ENCODE results near the gene PRCC.
"Not testable (repeated sequence)": the region's sequence is repeated elsewhere in the genome, so short reads cannot be mapped to it uniquely, and the experiment has no call there.

PRCC gene

GRCh38 chr1:156752843-156753482, 14.4 kb upstream of the PRCC start:
- peaks cover 3% of the 10 kb centered on the region for H3K36me3 ChIP-seq (ENCODE audit: insufficient read depth, low read length)
- H3K4me2 ChIP-seq (ENCODE audit: low read length): peak overlapping the region; percentile 98
- H3K4me3 ChIP-seq (ENCODE audit: low read length): peak overlapping the region; percentile 99
- peak overlapping the region; percentile 99 for H3K9ac ChIP-seq (ENCODE audit: low read depth, low read length)
- peaks cover 30% of the 10 kb centered on the region for H3K4me1 ChIP-seq (ENCODE audit: control insufficient read depth, insufficient read depth, low read length)
- H3K9me3 ChIP-seq (replicated peaks; ENCODE audit: low read length): no peaks in the 10 kb centered on the region
- no peaks in the 10 kb centered on the region for H3K27me3 ChIP-seq (ENCODE audit: control insufficient read depth, insufficient read depth, low read length)

- Histone ChIP-seq H3K27me3 (ENCODE audit: control insufficient read depth, insufficient read depth, low read length) (no peaks in the 10 kb centered on the region), H3K4me3 (ENCODE audit: low read length) (no peak overlapping the region), H3K36me3 (ENCODE audit: insufficient read depth, low read length) (peaks cover 3% of the 10 kb centered on the region), H3K4me2 (ENCODE audit: low read length) (no peak overlapping the region), H3K9ac (ENCODE audit: low read depth, low read length) (no peak overlapping the region), H3K9me3 (replicated peaks; ENCODE audit: low read length) (no peaks in the 10 kb centered on the region), H3K4me1 (ENCODE audit: control insufficient read depth, insufficient read depth, low read length) (peaks cover 18% of the 10 kb centered on the region)
These were observed 13.1 kb upstream of the PRCC start for GRCh38 chr1:156754219-156754618.

GRCh38 chr1:156755527-156755950, 11.8 kb upstream of the PRCC start:
- Histone ChIP-seq H3K4me3 (ENCODE audit: low read length) (no peak overlapping the region), H3K9me3 (replicated peaks; ENCODE audit: low read length) (no peaks in the 10 kb centered on the region), H3K27me3 (ENCODE audit: control insufficient read depth, insufficient read depth, low read length) (no peaks in the 10 kb centered on the region), H3K36me3 (ENCODE audit: insufficient read depth, low read length) (no peaks in the 10 kb centered on the region), H3K9ac (ENCODE audit: low read depth, low read length) (no peak overlapping the region), H3K4me2 (ENCODE audit: low read length) (no peak overlapping the region), H3K4me1 (ENCODE audit: control insufficient read depth, insufficient read depth, low read length) (peaks cover 10% of the 10 kb centered on the region)

- Histone ChIP-seq H3K9ac (ENCODE audit: low read depth, low read length) (no peak overlapping the region), H3K4me2 (ENCODE audit: low read length) (no peak overlapping the region)
These were observed 11.0 kb upstream of the PRCC start for GRCh38 chr1:156756355-156756754.

GRCh38 chr1:156757572-156758253, 9.6 kb upstream of the PRCC start:
- H3K4me1 ChIP-seq (ENCODE audit: control insufficient read depth, insufficient read depth, low read length); H3K27me3 ChIP-seq (ENCODE audit: control insufficient read depth, insufficient read depth, low read length); H3K4me2 ChIP-seq (ENCODE audit: low read length); H3K36me3 ChIP-seq (ENCODE audit: insufficient read depth, low read length); H3K9me3 ChIP-seq (replicated peaks; ENCODE audit: low read length); H3K9ac ChIP-seq (ENCODE audit: low read depth, low read length); H3K4me3 ChIP-seq (ENCODE audit: low read length): not testable (repeated sequence)

More at GRCh38 chr1:156756355-156756754, 11.0 kb upstream of the PRCC start:
- no peaks in the 10 kb centered on the region for H3K27me3 ChIP-seq (ENCODE audit: control insufficient read depth, insufficient read depth, low read length)
- no peaks in the 10 kb centered on the region for H3K36me3 ChIP-seq (ENCODE audit: insufficient read depth, low read length)
- peaks cover 10% of the 10 kb centered on the region for H3K4me1 ChIP-seq (ENCODE audit: control insufficient read depth, insufficient read depth, low read length)
- no peaks in the 10 kb centered on the region for H3K9me3 ChIP-seq (replicated peaks; ENCODE audit: low read length)
- no peak overlapping the region for H3K4me3 ChIP-seq (ENCODE audit: low read length)

GRCh38 chr1:156760092-156760795, 7.1 kb upstream of the PRCC start:
- Histone ChIP-seq H3K4me2 (ENCODE audit: low read length) (no peak overlapping the region), H3K36me3 (ENCODE audit: insufficient read depth, low read length) (no peaks in the 10 kb centered on the region)

GRCh38 chr1:156760796-156761104, 6.6 kb upstream of the PRCC start:
- H3K9ac ChIP-seq (ENCODE audit: low read depth, low read length): no peak overlapping the region

More at GRCh38 chr1:156760092-156760795, 7.1 kb upstream of the PRCC start:
- Histone ChIP-seq H3K27me3 (ENCODE audit: control insufficient read depth, insufficient read depth, low read length) (no peaks in the 10 kb centered on the region), H3K9ac (ENCODE audit: low read depth, low read length) (no peak overlapping the region), H3K4me3 (ENCODE audit: low read length) (no peak overlapping the region), H3K9me3 (replicated peaks; ENCODE audit: low read length) (no peaks in the 10 kb centered on the region), H3K4me1 (ENCODE audit: control insufficient read depth, insufficient read depth, low read length) (no peaks in the 10 kb centered on the region)

GRCh38 chr1:156765136-156765535, 2.2 kb upstream of the PRCC start:
- H3K4me3 ChIP-seq (ENCODE audit: low read length); H3K36me3 ChIP-seq (ENCODE audit: insufficient read depth, low read length); H3K9me3 ChIP-seq (replicated peaks; ENCODE audit: low read length); H3K4me2 ChIP-seq (ENCODE audit: low read length); H3K9ac ChIP-seq (ENCODE audit: low read depth, low read length); H3K27me3 ChIP-seq (ENCODE audit: control insufficient read depth, insufficient read depth, low read length): not testable (repeated sequence)
- peaks cover 19% of the 10 kb centered on the region for H3K4me1 ChIP-seq (ENCODE audit: control insufficient read depth, insufficient read depth, low read length)

More at GRCh38 chr1:156760796-156761104, 6.6 kb upstream of the PRCC start:
- no peaks in the 10 kb centered on the region for H3K9me3 ChIP-seq (replicated peaks; ENCODE audit: low read length)
- peaks cover 2% of the 10 kb centered on the region for H3K4me1 ChIP-seq (ENCODE audit: control insufficient read depth, insufficient read depth, low read length)
- no peak overlapping the region for H3K4me3 ChIP-seq (ENCODE audit: low read length)
- no peaks in the 10 kb centered on the region for H3K27me3 ChIP-seq (ENCODE audit: control insufficient read depth, insufficient read depth, low read length)
- no peak overlapping the region for H3K4me2 ChIP-seq (ENCODE audit: low read length)
- no peaks in the 10 kb centered on the region for H3K36me3 ChIP-seq (ENCODE audit: insufficient read depth, low read length)

GRCh38 chr1:156765666-156766065, 1.7 kb upstream of the PRCC start:
- Histone ChIP-seq H3K9ac (ENCODE audit: low read depth, low read length) (peak overlapping the region; percentile 86), H3K27me3 (ENCODE audit: control insufficient read depth, insufficient read depth, low read length) (no peaks in the 10 kb centered on the region), H3K4me1 (ENCODE audit: control insufficient read depth, insufficient read depth, low read length) (peaks cover 19% of the 10 kb centered on the region), H3K4me2 (ENCODE audit: low read length) (peak overlapping the region; percentile 97), H3K9me3 (replicated peaks; ENCODE audit: low read length) (no peaks in the 10 kb centered on the region), H3K36me3 (ENCODE audit: insufficient read depth, low read length) (peaks cover 3% of the 10 kb centered on the region), H3K4me3 (ENCODE audit: low read length) (peak overlapping the region; percentile 79)

GRCh38 chr1:156766298-156767100, 836 bp upstream of the PRCC start:
- H3K4me1 ChIP-seq (ENCODE audit: control insufficient read depth, insufficient read depth, low read length): peaks cover 19% of the 10 kb centered on the region
- no peaks in the 10 kb centered on the region for H3K27me3 ChIP-seq (ENCODE audit: control insufficient read depth, insufficient read depth, low read length)
- H3K4me2 ChIP-seq (ENCODE audit: low read length): peak overlapping the region; percentile 97
- H3K9me3 ChIP-seq (replicated peaks; ENCODE audit: low read length): no peaks in the 10 kb centered on the region
- H3K36me3 ChIP-seq (ENCODE audit: insufficient read depth, low read length): peaks cover 11% of the 10 kb centered on the region
- H3K4me3 ChIP-seq (ENCODE audit: low read length): peak overlapping the region; percentile 79
- H3K9ac ChIP-seq (ENCODE audit: low read depth, low read length): peak overlapping the region; percentile 86
